Lower leg skin (tissue), 3 donors: ENCODE results near the gene EFCC1.

ENCODE experiments used
- POLR2A ChIP-seq, 2 donors: fragments of 450-650 bp; IDR thresholded peaks; one replicate each; pipeline ENCODE4 v1.6.1; 2016 to 2017; ENCODE audit warnings: antibody characterized with exemption in 2 of 2, mild to moderate bottlenecking in 1 of 2, moderate library complexity in 1 of 2
- TF ChIP-seq, protein P1 (sequence below), 3 donors: fragments of 450-650 bp; IDR thresholded peaks; one replicate each; pipeline ENCODE4 v1.5.1; 2016; ENCODE audit warnings: antibody characterized with exemption in 3 of 3, mild to moderate bottlenecking in 3 of 3, moderate library complexity in 2 of 3

DNA sequence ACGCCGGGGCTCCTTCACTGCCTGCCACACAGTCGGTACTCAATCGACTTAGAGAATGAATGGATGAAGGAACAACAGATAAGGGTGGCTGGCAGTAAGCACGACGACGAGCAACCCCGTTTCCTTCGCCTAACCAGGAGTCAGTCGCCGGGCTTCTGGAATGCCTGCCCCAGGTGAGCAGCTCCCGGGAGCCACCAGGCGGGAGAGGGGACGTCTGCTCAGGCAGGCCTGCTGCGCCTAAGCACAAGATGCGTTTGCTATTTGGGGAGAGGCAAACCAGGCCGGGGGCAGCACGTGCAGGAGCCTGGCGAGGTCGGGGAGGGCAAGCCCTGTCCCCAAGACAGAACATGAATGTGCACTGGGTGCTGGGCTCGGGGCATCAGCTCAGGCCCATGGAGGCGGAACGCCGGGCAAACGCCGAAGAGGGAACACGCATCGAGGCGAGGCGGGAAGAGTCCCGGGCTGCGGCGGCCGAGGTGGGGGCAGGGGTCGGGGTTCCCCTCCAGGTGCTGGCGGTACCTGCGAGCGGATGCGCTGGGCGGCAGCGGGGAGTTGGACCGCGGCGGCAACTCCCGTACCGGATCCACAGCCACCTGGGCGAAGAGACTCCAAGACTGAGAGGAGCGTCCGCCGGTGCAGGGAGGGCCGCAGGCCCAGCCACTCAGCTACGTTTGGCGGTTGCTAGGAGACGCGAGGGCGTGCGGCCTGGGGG, 7.5 kb upstream of the EFCC1 start, which contains the start of gene CFAP92:
- TF ChIP-seq, protein P1, sequence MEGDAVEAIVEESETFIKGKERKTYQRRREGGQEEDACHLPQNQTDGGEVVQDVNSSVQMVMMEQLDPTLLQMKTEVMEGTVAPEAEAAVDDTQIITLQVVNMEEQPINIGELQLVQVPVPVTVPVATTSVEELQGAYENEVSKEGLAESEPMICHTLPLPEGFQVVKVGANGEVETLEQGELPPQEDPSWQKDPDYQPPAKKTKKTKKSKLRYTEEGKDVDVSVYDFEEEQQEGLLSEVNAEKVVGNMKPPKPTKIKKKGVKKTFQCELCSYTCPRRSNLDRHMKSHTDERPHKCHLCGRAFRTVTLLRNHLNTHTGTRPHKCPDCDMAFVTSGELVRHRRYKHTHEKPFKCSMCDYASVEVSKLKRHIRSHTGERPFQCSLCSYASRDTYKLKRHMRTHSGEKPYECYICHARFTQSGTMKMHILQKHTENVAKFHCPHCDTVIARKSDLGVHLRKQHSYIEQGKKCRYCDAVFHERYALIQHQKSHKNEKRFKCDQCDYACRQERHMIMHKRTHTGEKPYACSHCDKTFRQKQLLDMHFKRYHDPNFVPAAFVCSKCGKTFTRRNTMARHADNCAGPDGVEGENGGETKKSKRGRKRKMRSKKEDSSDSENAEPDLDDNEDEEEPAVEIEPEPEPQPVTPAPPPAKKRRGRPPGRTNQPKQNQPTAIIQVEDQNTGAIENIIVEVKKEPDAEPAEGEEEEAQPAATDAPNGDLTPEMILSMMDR (IDR thresholded peaks at IDR 0.05) = no peak
- TF ChIP-seq POLR2A (IDR thresholded peaks at IDR 0.05) = no peak
